Endodermal cell (in vitro differentiated cells): ENCODE data around the gene HDAC6. TPM values are rescaled to one million over a fixed set of nuclear protein-coding genes. Genes with fewer than 3 reads are reported as not detected.

Experiments
- DNase-seq: peaks from one replicate; pipeline ENCODE4 v3.0.0-alpha.2; 2017
- H3K27ac ChIP-seq: 2 replicates; pipeline ENCODE4 v1.5.1; 2013; ENCODE audit warnings: mild to moderate bottlenecking, low read depth, low read length, moderate library complexity
- H3K27me3 ChIP-seq: 2 replicates; pipeline ENCODE4 v1.6.1; 2013; ENCODE audit warnings: mild to moderate bottlenecking, low read length, moderate library complexity; ENCODE audit not compliant: insufficient read depth, control insufficient read depth, poor library complexity, severe bottlenecking
- H3K36me3 ChIP-seq: 2 replicates; pipeline ENCODE4 v1.7.0; 2013; ENCODE audit warnings: mild to moderate bottlenecking, low read length, moderate library complexity; ENCODE audit not compliant: control insufficient read depth, insufficient read depth
- H3K4me1 ChIP-seq: one replicate; pipeline ENCODE4 v1.7.0; 2013; ENCODE audit warnings: low read length; ENCODE audit not compliant: control insufficient read depth, insufficient read depth
- H3K4me3 ChIP-seq: 2 replicates; pipeline ENCODE4 v1.5.1; 2013; ENCODE audit warnings: mild to moderate bottlenecking, low read length, moderate library complexity
- H3K9ac ChIP-seq: 2 replicates; pipeline ENCODE4 v1.6.1; 2013; ENCODE audit warnings: mild to moderate bottlenecking, low read length, moderate library complexity; ENCODE audit not compliant: poor library complexity, severe bottlenecking; ENCODE audit errors: extremely low read depth
- H3K9me3 ChIP-seq: 2 replicates; pipeline ENCODE4 v1.6.1; 2013; ENCODE audit warnings: mild to moderate bottlenecking, low read length, moderate library complexity; ENCODE audit not compliant: control insufficient read depth
- H3K27ac Mint-ChIP-seq: 2 replicates; pipeline ENCODE4 v1.8.0; 2020; ENCODE audit warnings: mixed read lengths
- H3K27me3 Mint-ChIP-seq: 2 replicates; pipeline ENCODE4 v1.8.0; 2021; ENCODE audit warnings: mild to moderate bottlenecking, mixed read lengths; ENCODE audit not compliant: insufficient read depth
- H3K36me3 Mint-ChIP-seq: 2 replicates; pipeline ENCODE4 v1.8.0; 2020; ENCODE audit warnings: low read depth, mixed read lengths
- H3K4me1 Mint-ChIP-seq: 2 replicates; pipeline ENCODE4 v1.8.0; 2020; ENCODE audit warnings: mixed read lengths
- H3K4me3 Mint-ChIP-seq: 2 replicates; pipeline ENCODE4 v1.8.0; 2020; ENCODE audit warnings: mild to moderate bottlenecking, moderate library complexity, mixed read lengths
- H3K9me3 Mint-ChIP-seq: 2 replicates; pipeline ENCODE4 v1.8.0; 2020; ENCODE audit warnings: mild to moderate bottlenecking, mixed read lengths
- CTCF ChIP-seq: fragments of 200-600 bp; sonication (generic); conservative IDR thresholded peaks from 2 replicates; pipeline ENCODE4 v1.5.0; 2021; ENCODE audit warnings: antibody characterized with exemption, mild to moderate bottlenecking
- WGBS, 2 experiments: methylation state at CpG; one replicate each; pipeline versions ENCODE4 v1.1.5 to v1.1.7; 2013; ENCODE audit warnings: missing lambda C conversion rate in 2 of 2, mixed read lengths in 1 of 2; ENCODE audit not compliant: insufficient coverage in 1 of 2, insufficient read length in 1 of 2; 5-methylcytosine and 5-hydroxymethylcytosine counted together
- total RNA-seq, 2 donors: library from RNA; stranded (reverse); fragmentation: NEBNext Ultra II Directional in 1 of 2; extraction: Animal tissue kit (Norgen Biotek cat#: 25700) in 1 of 2; gene quantifications; 2 replicates in 1 of 2; 3 replicates in 1 of 2; pipeline ENCODE4 v1.2.1, GENCODE V29; 2021

HDAC6 gene
- total RNA-seq, 2 donors from 2014 or later, result 121 to 135 TPM

GRCh38 chrX:48785540-48786214 lies 16.2 kb upstream of the HDAC6 start:
- peaks cover 4% of the 10 kb centered on the region for H3K4me1 Mint-ChIP-seq
- no peak overlapping the region for H3K27ac Mint-ChIP-seq
- 90 to 92% methylated on average over 4 to 16 of the region's 16 CpGs for WGBS, 2 experiments

GRCh38 chrX:48786341-48786800 lies 15.5 kb upstream of the HDAC6 start, which contains the start of gene GATA1:
Gene GATA1 (plus strand): TSS chrX:48786590. CDS start chrX:48791110, 4,520 bp downstream.
- Histone ChIP-seq H3K27ac (no peak within 1 kb of the TSS), H3K4me1 (no peaks in the 10 kb centered on the region), H3K9me3 (no peaks in the 10 kb centered on the region), H3K9ac (no peak within 1 kb of the TSS), H3K36me3 (no peaks in the 10 kb centered on the region), H3K4me3 (no peak within 1 kb of the TSS), H3K27me3 (no peaks in the 10 kb centered on the region)
- H3K27ac Mint-ChIP-seq, result no peak within 1 kb of the TSS
- peaks cover 7% of the 10 kb centered on the region for H3K27me3 Mint-ChIP-seq
- no peak for TF ChIP-seq CTCF
- H3K4me3 Mint-ChIP-seq, result no peak within 1 kb of the TSS
- no peaks in the 10 kb centered on the region for H3K36me3 Mint-ChIP-seq
- no peak for DNase-seq
- peaks cover 66% of the 10 kb centered on the region for H3K9me3 Mint-ChIP-seq
- 97% methylated on average over 3 of the region's 7 CpGs; no CpG with 5 or more reads in 1 of the 2 experiments for WGBS, 2 experiments
- H3K4me1 Mint-ChIP-seq, result peaks cover 4% of the 10 kb centered on the region

More at GRCh38 chrX:48785540-48786214, 16.2 kb upstream of the HDAC6 start:
- peaks cover 7% of the 10 kb centered on the region for H3K27me3 Mint-ChIP-seq
- no peaks in the 10 kb centered on the region for H3K36me3 Mint-ChIP-seq
- no peaks in the 10 kb centered on the region for H3K27me3 ChIP-seq
- H3K4me3 ChIP-seq, result no peak overlapping the region
- H3K9me3 Mint-ChIP-seq, result peaks cover 67% of the 10 kb centered on the region
- H3K9ac ChIP-seq, result no peak overlapping the region
- DNase-seq, result no peak
- H3K36me3 ChIP-seq, result no peaks in the 10 kb centered on the region
- H3K4me3 Mint-ChIP-seq, result no peak overlapping the region
- no peak overlapping the region for H3K27ac ChIP-seq
- H3K4me1 ChIP-seq, result no peaks in the 10 kb centered on the region
- TF ChIP-seq CTCF, result no peak
- H3K9me3 ChIP-seq, result no peaks in the 10 kb centered on the region

DNA sequence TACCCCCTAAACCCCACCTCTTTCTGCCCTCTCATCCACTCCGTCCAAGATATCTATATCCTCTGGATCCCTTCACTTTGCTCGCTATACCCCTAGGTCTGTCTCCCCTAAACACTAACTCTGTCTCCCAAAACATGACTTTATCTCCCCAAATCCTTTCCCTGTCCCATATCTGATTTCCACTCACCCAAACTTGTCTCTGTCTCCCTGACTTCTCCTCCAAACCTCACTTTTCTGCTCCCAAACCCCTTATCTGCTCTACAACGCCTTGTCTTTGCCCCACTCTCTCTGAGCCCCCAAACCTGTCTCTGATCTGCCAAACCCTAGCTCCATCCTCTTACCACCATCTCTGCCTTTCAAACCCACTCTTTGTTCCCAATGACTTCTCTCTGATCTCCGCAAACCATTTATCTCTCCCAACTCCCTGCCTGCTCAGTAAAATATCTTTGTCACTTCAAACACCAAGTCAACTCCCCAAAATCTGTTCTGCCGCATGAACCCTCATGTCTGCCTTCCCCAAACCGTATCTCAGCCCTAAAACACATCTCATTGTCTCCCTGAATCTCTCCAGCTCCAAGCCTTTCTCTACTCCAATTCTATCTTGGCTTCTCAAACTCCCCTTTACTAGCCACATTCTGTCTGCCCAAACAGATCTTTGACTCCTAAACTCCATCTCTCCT lies 14.9 kb upstream of the HDAC6 start:
- H3K4me1 ChIP-seq, result no peaks in the 10 kb centered on the region
- peaks cover 7% of the 10 kb centered on the region for H3K27me3 Mint-ChIP-seq
- 85 to 92% methylated on average over 2 to 6 of the region's 6 CpGs for WGBS, 2 experiments
- H3K4me1 Mint-ChIP-seq, result peaks cover 4% of the 10 kb centered on the region
- H3K27ac Mint-ChIP-seq, result no peak overlapping the region
- H3K27ac ChIP-seq, result no peak overlapping the region
- no peak overlapping the region for H3K9ac ChIP-seq
- no peak for DNase-seq
- no peak for TF ChIP-seq CTCF
- peaks cover 65% of the 10 kb centered on the region for H3K9me3 Mint-ChIP-seq
- no peaks in the 10 kb centered on the region for H3K36me3 ChIP-seq
- H3K27me3 ChIP-seq, result no peaks in the 10 kb centered on the region
- no peaks in the 10 kb centered on the region for H3K9me3 ChIP-seq
- H3K36me3 Mint-ChIP-seq, result no peaks in the 10 kb centered on the region
- H3K4me3 ChIP-seq, result no peak overlapping the region
- no peak overlapping the region for H3K4me3 Mint-ChIP-seq
